WTC11 (cell line): ENCODE results near the gene LRP10.

Experiments
- ATF1 ChIP-seq: sonication (generic); formaldehyde crosslinking; IDR thresholded peaks from 2 replicates; pipeline ENCODE4 v1.8.1; 2023; ENCODE audit warnings: mild to moderate bottlenecking, moderate library complexity, missing genetic modification reagents
- ESRRA ChIP-seq: sonication (generic); formaldehyde crosslinking; IDR thresholded peaks from 2 replicates; pipeline ENCODE4 v1.8.1; 2022; ENCODE audit warnings: mild to moderate bottlenecking, missing genetic modification reagents, borderline replicate concordance
- MYBL2 ChIP-seq: sonication (generic); formaldehyde crosslinking; IDR thresholded peaks from 2 replicates; pipeline ENCODE4 v1.8.1; 2023; ENCODE audit warnings: mild to moderate bottlenecking, moderate library complexity, missing genetic modification reagents
- USF2 ChIP-seq: sonication (generic); formaldehyde crosslinking; IDR thresholded peaks from 2 replicates; pipeline ENCODE4 v1.8.1; 2023; ENCODE audit warnings: mild to moderate bottlenecking, missing genetic modification reagents, moderate library complexity
- TF ChIP-seq, protein P1 (sequence below): fragments of 200-600 bp; IDR thresholded peaks from 2 replicates; pipeline ENCODE4 v1.8.0; 2022; ENCODE audit warnings: antibody characterized with exemption

- TF ChIP-seq ATF1 (CRISPR knock-in tag) = no peak
- TF ChIP-seq, protein P1, sequence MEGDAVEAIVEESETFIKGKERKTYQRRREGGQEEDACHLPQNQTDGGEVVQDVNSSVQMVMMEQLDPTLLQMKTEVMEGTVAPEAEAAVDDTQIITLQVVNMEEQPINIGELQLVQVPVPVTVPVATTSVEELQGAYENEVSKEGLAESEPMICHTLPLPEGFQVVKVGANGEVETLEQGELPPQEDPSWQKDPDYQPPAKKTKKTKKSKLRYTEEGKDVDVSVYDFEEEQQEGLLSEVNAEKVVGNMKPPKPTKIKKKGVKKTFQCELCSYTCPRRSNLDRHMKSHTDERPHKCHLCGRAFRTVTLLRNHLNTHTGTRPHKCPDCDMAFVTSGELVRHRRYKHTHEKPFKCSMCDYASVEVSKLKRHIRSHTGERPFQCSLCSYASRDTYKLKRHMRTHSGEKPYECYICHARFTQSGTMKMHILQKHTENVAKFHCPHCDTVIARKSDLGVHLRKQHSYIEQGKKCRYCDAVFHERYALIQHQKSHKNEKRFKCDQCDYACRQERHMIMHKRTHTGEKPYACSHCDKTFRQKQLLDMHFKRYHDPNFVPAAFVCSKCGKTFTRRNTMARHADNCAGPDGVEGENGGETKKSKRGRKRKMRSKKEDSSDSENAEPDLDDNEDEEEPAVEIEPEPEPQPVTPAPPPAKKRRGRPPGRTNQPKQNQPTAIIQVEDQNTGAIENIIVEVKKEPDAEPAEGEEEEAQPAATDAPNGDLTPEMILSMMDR = no peak
- TF ChIP-seq ESRRA (CRISPR knock-in tag) = no peak
- TF ChIP-seq MYBL2 (CRISPR knock-in tag) = no peak
- no peak for TF ChIP-seq USF2 (CRISPR knock-in tag)
Observed at GRCh38 chr14:22908601-22909000, 37.1 kb downstream of the LRP10 start.
